HG02884 (cell line): ENCODE measurements around the gene ARHGEF37.

ENCODE experiments used
- ATAC-seq: cut with Tn5 transposase; IDR thresholded peaks from one replicate; pipeline ENCODE4 v1.9.1; 2021; ENCODE audit warnings: mild to moderate bottlenecking, moderate library complexity; ENCODE audit not compliant: unreplicated experiment

Gene ARHGEF37

GRCh38 chr5:149627070-149627469 lies 45.8 kb downstream of the ARHGEF37 start:
- ATAC-seq = no peak

- ATAC-seq = no peak
These were observed 46.9 kb downstream of the ARHGEF37 start for GRCh38 chr5:149628221-149628620.

DNA sequence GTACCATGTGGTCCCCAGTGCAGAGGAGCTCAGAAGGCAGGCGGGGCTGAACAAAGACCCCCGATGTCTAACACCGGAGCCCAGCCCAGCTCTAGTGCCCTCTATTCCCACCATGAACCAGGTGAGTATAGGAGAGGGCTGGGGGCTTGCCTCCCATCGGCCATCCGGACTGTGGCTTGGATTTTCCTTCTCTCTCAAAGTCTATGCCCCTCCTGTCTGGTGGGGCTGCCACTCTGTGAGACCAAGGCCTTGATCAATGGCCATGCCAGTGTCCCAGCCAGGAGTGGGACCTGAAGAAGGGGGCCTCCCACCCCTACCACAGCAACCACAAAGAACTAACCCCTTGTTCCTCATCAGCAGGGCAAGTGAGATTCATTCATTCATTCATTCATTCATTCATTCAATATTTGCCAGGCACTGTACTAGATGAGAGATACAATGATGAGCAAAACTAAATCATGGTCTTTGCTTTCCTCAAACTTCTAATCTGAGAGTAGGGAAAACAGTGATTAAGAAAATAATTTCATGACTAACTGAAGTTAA lies 47.6 kb downstream of the ARHGEF37 start:
- ATAC-seq = no peak

GRCh38 chr5:149629421-149629820 lies 48.1 kb downstream of the ARHGEF37 start:
- ATAC-seq = no peak

GRCh38 chr5:149630337-149630736 lies 49.0 kb downstream of the ARHGEF37 start:
- no peak for ATAC-seq

- no peak for ATAC-seq
These were observed 50.2 kb downstream of the ARHGEF37 start for GRCh38 chr5:149631506-149631905.

- no peak for ATAC-seq
These were observed 51.3 kb downstream of the ARHGEF37 start for GRCh38 chr5:149632311-149633251.

DNA sequence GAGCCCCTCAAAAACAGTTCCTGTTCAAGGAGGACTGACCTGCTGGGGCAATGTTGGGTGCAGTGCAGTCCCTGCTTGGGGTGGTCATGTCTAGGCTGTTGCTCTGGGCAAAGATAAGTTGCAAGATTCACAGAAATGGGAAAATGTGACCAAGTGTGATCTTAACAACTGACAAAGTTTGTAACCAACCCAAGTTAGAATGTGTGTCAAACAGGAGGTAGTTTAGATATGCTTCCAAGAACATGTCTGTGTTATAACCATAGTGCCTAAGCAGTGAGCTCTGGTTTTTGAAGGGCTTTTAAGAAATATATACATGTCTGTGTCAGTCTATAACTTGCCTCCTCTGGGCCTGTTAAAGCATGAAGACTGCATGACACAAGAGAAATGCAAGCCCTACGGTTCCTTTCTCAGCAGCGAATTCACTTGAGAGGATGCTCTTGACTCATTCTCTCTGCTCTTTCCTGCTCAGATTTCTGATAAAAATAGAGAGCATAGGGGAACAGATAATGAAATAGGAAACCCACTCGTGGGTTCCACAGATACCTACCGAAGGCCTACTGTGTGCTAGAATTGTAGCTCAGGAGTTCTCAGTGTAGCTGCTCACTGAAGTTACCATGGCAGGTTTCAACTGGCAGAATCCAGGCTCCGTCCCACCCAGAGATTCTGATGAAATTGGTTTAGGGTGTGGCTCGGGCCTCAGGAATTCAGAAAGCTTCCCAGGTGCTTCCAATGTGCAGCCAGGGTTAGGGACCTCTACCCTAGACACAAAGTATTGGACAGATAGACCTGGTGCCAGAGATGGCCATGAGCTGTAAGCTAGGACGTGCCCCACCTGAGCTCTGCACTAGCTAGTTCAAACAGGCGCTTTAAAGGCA lies 52.4 kb downstream of the ARHGEF37 start:
- ATAC-seq = no peak

DNA sequence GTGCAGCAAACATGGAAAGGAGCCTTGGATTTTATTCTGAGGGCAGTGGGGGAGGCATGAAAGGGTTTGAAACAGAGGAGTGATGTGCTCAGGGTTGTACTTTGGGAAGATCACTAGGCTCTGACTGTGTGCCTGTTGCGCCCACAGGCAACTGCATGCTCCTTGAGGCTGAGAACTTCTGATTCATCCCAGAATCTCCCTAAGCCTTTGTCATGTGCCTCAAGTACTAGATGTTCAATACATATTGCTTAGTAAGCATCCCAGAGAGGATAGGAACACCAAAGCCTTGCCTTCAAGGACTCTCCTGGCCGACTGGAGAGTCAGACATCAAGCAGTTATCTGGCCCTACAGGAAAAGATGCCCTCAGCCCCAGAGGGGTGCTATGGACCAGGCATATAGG lies 54.1 kb downstream of the ARHGEF37 start:
- ATAC-seq = no peak

DNA sequence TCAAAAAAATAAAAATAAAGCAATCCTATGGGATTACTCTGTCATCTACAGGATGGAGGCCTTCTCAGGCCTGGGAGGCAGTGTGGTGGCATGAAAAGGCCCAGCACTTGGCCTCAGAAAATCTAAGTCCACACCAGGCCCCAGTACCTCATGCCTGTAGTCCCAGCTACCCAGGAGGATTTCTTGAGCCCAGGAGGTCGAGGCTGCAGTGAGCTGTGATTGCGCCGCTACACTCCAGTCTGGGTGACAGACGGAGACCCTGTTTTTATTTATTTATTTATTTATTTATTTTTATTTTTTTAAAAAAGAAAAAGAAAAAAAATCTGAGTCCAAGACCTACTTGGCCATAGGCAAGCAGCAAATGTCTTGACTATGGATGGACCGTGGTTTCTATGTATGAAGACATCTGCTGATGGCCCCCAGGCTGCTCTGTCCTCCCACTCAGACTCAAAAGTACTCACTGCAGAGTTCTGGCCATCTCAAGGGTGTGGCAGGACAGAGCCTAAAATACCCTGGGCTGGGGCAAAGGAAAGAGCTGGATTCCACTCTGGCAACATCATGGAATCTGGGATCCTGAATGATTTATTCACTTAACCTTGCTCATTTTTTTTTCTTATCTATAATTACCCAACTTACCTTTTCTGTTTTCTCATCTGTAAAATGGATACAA lies 55.0 kb downstream of the ARHGEF37 start:
- no peak for ATAC-seq

DNA sequence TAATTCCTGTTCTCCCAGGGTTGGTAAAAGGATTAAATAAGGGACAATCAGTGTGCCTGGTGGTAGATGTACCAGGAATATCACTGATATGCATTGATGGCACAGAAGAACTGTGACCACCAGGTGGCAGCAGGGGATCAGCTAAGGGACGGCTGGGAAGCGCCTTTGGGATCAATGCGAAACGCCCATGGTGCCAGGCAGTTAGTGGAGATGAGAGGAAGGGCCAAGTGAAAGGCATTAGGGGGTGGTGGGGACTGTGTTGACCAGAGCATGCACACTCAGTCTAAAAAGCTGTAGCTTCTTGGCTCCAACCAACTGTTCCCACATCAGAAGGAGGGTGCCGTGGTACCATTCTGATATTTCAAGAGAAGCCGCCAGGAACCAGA lies 55.6 kb downstream of the ARHGEF37 start:
- no peak for ATAC-seq

GRCh38 chr5:149638136-149638535 lies 56.8 kb downstream of the ARHGEF37 start:
- ATAC-seq = no peak

GRCh38 chr5:149638546-149639241 lies 57.4 kb downstream of the ARHGEF37 start:
- ATAC-seq = no peak

- no peak for ATAC-seq
These were observed 58.4 kb downstream of the ARHGEF37 start for GRCh38 chr5:149639737-149640136.

DNA sequence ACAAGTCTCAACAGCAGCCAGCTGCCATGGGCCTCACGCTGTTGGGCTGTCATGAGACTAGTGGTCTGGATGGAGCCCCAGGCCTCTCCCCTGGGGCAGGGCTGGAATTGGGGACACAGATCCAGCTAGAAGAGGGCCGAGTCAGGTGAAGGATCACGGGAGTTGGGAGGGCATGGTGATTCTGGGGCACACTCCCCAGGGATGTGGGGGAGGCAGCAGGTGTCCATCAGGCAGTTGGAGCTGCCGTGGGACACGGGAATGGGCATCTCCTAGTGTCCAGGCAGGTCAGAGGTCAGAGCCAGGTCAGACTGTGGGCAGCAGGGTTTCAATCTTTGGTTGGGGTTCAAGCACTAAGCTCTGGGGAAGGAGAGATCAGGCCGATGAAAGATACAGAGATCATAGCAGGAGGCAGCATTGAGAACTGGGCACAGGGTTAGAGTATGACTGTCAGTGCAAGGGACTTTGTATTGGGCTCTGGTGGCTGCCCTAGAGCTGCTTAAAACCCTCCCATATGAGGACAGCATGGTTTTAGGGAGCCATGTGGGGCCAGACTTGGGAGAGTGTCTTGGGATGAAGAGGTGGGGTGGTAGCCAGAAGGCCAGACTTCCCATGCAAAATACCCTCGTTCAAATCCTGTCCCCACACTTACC lies 59.2 kb downstream of the ARHGEF37 start:
- ATAC-seq = no peak

GRCh38 chr5:149641000-149641576 lies 59.8 kb downstream of the ARHGEF37 start:
- ATAC-seq = no peak

- ATAC-seq = no peak
These were observed 60.3 kb downstream of the ARHGEF37 start for GRCh38 chr5:149641600-149641999.

DNA sequence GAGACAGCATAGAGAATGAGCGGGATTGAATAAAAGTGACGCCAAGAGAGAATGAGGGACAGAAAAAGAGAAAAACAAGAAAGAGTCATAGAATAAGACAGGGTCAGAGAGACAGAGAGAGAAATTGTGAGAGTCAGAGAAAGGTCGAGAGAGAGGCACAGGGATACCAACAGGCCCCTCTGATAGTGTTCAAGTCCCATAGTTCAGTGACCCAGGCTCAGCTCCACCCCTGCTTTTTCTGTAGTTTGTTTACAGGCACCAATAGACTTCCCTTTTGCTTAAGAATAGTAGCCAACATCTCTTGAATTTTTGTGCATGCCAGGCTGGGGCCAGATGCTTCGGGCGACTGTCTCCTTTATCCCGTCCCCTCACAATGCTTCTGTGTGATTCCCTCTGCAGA lies 62.5 kb downstream of the ARHGEF37 start:
- ATAC-seq = no peak

GRCh38 chr5:149644629-149645028 lies 63.3 kb downstream of the ARHGEF37 start:
- ATAC-seq = no peak
